GM12872 (cell line): ENCODE measurements around the gene NAA10.

Experiments
- CTCF ChIP-seq: IDR thresholded peaks from 3 replicates; pipeline ENCODE4 v1.5.1; 2011; ENCODE audit warnings: low read depth, mild to moderate bottlenecking, low read length, moderate library complexity; ENCODE audit not compliant: insufficient read depth

The NAA10 gene

DNA sequence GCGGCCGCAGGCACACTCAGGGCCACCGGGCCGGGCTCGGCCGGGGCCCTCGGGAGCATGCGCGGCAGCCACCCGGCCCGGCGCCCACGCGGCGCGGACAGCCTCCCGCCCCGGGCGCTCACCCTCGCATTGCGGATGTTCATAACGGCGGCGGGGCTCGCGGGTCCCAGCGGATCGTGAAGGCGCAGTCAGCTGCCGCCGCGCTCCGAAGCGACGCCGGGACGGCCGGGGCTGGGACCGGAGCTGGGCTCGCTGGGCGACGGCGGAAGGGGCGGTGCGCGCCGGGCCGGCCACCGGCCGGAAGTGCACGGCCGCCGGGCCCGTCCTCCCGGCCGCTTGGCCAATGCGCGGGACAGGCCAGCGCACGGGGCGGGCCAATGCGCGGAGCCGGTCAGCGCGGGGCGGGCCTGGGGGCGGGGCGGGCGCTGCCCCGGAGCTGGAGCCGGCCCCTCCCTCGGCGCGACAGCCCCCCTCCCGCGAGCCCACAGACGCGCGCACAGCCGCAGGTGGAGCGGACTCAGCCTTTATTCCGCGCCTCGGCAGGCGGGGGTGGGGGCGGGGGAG is at the start of gene NAA10:
Gene NAA10, minus strand, starts transcription at position 276 of the 564 bp plus-strand sequence. Its CDS starts 133 bp downstream, at position 143.
- TF ChIP-seq CTCF, result no peak

GRCh38 chrX:153983321-153983801 is 48.5 kb upstream of the NAA10 start:
- no peak for TF ChIP-seq CTCF

DNA sequence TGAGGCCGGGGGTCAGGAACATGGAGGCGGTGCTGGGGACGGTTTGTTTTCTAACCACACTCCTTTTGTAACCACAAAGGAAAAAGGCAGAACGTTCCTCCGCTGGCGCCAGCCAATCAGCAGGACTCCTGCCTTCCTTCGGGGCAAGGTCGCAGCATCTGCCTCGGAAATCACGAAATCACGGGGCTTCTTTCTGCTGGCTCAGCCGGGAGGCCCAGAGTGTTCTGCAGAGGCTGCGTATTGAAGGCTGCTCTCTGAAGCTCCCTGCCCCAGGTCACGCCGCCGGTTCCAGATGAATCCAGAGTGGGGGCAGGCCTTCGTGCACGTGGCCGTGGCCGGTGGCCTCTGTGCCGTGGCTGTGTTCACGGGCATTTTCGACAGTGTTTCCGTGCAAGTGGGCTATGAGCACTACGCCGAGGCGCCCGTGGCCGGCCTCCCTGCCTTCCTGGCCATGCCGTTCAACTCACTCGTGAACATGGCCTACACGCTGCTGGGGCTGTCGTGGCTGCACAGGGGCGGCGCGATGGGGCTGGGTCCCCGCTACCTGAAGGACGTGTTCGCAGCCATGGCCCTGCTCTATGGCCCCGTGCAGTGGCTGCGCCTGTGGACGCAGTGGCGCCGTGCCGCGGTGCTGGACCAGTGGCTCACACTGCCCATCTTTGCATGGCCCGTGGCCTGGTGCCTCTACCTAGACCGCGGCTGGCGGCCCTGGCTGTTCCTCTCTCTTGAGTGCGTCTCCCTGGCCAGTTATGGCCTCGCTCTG is 47.1 kb upstream of the NAA10 start:
- no peak for TF ChIP-seq CTCF

DNA sequence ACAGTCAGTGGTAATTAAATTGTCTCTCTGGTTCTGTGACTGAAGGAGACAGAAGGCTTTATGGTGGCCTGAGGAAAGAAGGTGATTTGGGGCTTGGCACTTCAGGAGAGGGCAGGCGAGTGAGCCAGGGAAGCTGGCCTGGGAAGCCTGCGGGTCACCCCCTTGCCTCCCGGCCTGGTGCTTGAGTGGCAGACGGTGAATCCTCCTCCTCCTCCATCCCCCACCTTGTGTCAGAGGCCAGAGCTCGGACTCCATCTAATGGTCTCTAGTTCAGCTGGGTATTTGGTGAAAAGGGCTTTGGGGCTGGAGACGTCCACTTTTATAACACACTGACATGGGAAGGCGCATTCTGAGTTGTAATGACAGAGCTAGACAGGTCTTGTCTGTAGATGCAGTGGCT is 46.4 kb upstream of the NAA10 start:
- TF ChIP-seq CTCF, result no peak

- TF ChIP-seq CTCF, result no peak
Observed at GRCh38 chrX:153974726-153975286, 40.0 kb upstream of the NAA10 start.

GRCh38 chrX:153974003-153974725 is 39.3 kb upstream of the NAA10 start:
- no peak for TF ChIP-seq CTCF
